NCI-H1105 (cell line): ENCODE results near the gene WIPF3.

ENCODE experiments used
- DNase-seq: peaks from one replicate; lab custom pipeline; 2025; lab: John Stamatoyannopoulos, UW

The WIPF3 gene

GRCh38 chr7:29809533-29810155 is 3.3 kb downstream of the WIPF3 start:
- no peak for DNase-seq

GRCh38 chr7:29810297-29810696 is 4.0 kb downstream of the WIPF3 start:
- DNase-seq = no peak

GRCh38 chr7:29810813-29811482 is 4.6 kb downstream of the WIPF3 start:
- no peak for DNase-seq

GRCh38 chr7:29811586-29811985 is 5.3 kb downstream of the WIPF3 start:
- DNase-seq = peak; percentile 66

- DNase-seq = no peak
Observed at GRCh38 chr7:29812185-29812876, 6.0 kb downstream of the WIPF3 start.

GRCh38 chr7:29815181-29816105 is 9.1 kb downstream of the WIPF3 start:
- DNase-seq = no peak

GRCh38 chr7:29818308-29818707 is 12.0 kb downstream of the WIPF3 start:
- no peak for DNase-seq

GRCh38 chr7:29825775-29826529 is 19.6 kb downstream of the WIPF3 start:
- DNase-seq = no peak

- no peak for DNase-seq
Observed at GRCh38 chr7:29826530-29826822, 20.2 kb downstream of the WIPF3 start.

GRCh38 chr7:29826904-29827303 is 20.6 kb downstream of the WIPF3 start:
- DNase-seq = no peak

- DNase-seq = no peak
Observed at GRCh38 chr7:29831705-29832104, 25.4 kb downstream of the WIPF3 start.

GRCh38 chr7:29833929-29834328 is 27.6 kb downstream of the WIPF3 start:
- no peak for DNase-seq

GRCh38 chr7:29835718-29836117 is 29.4 kb downstream of the WIPF3 start:
- DNase-seq = no peak

- DNase-seq = no peak
Observed at GRCh38 chr7:29839302-29839701, 33.0 kb downstream of the WIPF3 start.

GRCh38 chr7:29839921-29840320 is 33.6 kb downstream of the WIPF3 start:
- DNase-seq = no peak

GRCh38 chr7:29840701-29841100 is 34.4 kb downstream of the WIPF3 start:
- DNase-seq = no peak

- no peak for DNase-seq
Observed at GRCh38 chr7:29841926-29842701, 35.8 kb downstream of the WIPF3 start.

- DNase-seq = peak; percentile 84
Observed at GRCh38 chr7:29843093-29843492, 36.8 kb downstream of the WIPF3 start.

GRCh38 chr7:29843726-29844125 is 37.4 kb downstream of the WIPF3 start:
- DNase-seq = no peak

- no peak for DNase-seq
Observed at GRCh38 chr7:29844559-29844958, 38.3 kb downstream of the WIPF3 start.

- no peak for DNase-seq
Observed at GRCh38 chr7:29847496-29847895, 41.2 kb downstream of the WIPF3 start.
